HCT116 (cell line): ENCODE results near the gene KYAT1. TPM values are rescaled to one million over a fixed set of nuclear protein-coding genes. Genes with fewer than 3 reads are reported as not detected.

Experiments
- ATAC-seq: fragments of 200-7000 bp; cut with Tn5 transposase; 2 replicates; pipeline ENCODE4 v1.9.1; 2020; ENCODE audit warnings: mild to moderate bottlenecking, moderate library complexity
- BruUV-seq: library from RNA; stranded (reverse); fragments of 400-500 nt; replicated peaks from 2 replicates; lab custom pipeline; 2021; lab: Mats Ljungman, UMichigan
- CTCF ChIA-PET: fragments of 300-600 bp; sonication (Branson Sonifier 250); formaldehyde crosslinking; loops from one replicate; lab custom pipeline; 2021; ENCODE audit warnings: antibody characterized with exemption; lab: Charles Lee
- POLR2A ChIA-PET: fragments of 300-600, 350-600 bp; sonication (Branson Sonifier 250); formaldehyde crosslinking; loops from one replicate; lab custom pipeline; 2021; ENCODE audit warnings: antibody characterized with exemption; lab: Charles Lee
- RAD21 ChIA-PET, 2 experiments: fragments of 300-600 bp; sonication (Branson Sonifier 250); formaldehyde crosslinking; loops; one replicate each; lab custom pipeline; 2023; ENCODE audit warnings: low total read pairs in 2 of 2; ENCODE audit not compliant: uncharacterized antibody in 2 of 2, unreplicated experiment in 2 of 2, low non-redundant PET in 1 of 2; lab: Charles Lee
- DNase-seq: peaks from one replicate; pipeline ENCODE4 v3.0.0-alpha.2; 2010; ENCODE audit warnings: low read depth, low spot score
- H2AFZ ChIP-seq: fragments of 200-600 bp; shearing (Covaris generic), sonication (generic); 2 replicates; pipeline ENCODE4 v1.6.1; 2017; ENCODE audit warnings: low read depth, mixed run types, mixed read lengths, antibody characterized with exemption, low read length; ENCODE audit not compliant: poor library complexity, severe bottlenecking
- H3K27ac ChIP-seq: 2 replicates; pipeline ENCODE4 v1.5.1; 2012; ENCODE audit warnings: low read depth, low read length
- H3K27me3 ChIP-seq: fragments of 200-600 bp; sonication (generic); 2 replicates; pipeline ENCODE4 v1.6.1; 2016; ENCODE audit warnings: mixed run types, low read length, mixed read lengths; ENCODE audit not compliant: insufficient read depth
- H3K36me3 ChIP-seq, 2 experiments: fragments of 200-500 bp in 1 of 2; fragments of 200-600 bp in 1 of 2; sonication (Bioruptor generic) in 1 of 2; sonication (generic) in 1 of 2; 2 replicates each; pipeline versions ENCODE4 v1.5.1 to v1.6.1; 2014 to 2016; ENCODE audit warnings: low read length in 2 of 2, inconsistent platforms in 1 of 2, mixed read lengths in 1 of 2, mixed run types in 1 of 2; ENCODE audit not compliant: insufficient read depth in 2 of 2, control insufficient read depth in 1 of 2
- H3K4me1 ChIP-seq, 2 experiments: fragments of 200-600 bp in 1 of 2; sonication (generic) in 1 of 2; 2 replicates each; pipeline versions ENCODE4 v1.5.1 to v1.6.1; 2012 to 2017; ENCODE audit warnings: low read length in 2 of 2, inconsistent platforms in 1 of 2, mild to moderate bottlenecking in 1 of 2, mixed read lengths in 1 of 2, mixed run types in 1 of 2, moderate library complexity in 1 of 2; ENCODE audit not compliant: insufficient read depth in 2 of 2, control insufficient read depth in 1 of 2
- H3K4me2 ChIP-seq: fragments of 200-600 bp; sonication (generic); 2 replicates; pipeline ENCODE4 v1.6.1; 2017; ENCODE audit warnings: mixed run types, low read length, mixed read lengths
- H3K4me3 ChIP-seq, 2 experiments: fragments of 200-600 bp in 1 of 2; sonication (generic) in 1 of 2; replicated peaks in 1 of 2; 2 replicates each; pipeline ENCODE4 v1.5.1; 2011 to 2016; ENCODE audit warnings: low read length in 2 of 2, control low read depth in 1 of 2, low read depth in 1 of 2, mild to moderate bottlenecking in 1 of 2, mixed read lengths in 1 of 2, mixed run types in 1 of 2
- H3K79me2 ChIP-seq: fragments of 200-600 bp; sonication (generic); 2 replicates; pipeline ENCODE4 v1.6.1; 2017; ENCODE audit warnings: mild to moderate bottlenecking, mixed run types, low read length, moderate library complexity, mixed read lengths; ENCODE audit not compliant: insufficient read depth
- H3K9ac ChIP-seq: fragments of 200-600 bp; sonication (generic); 2 replicates; pipeline ENCODE4 v1.6.1; 2016; ENCODE audit warnings: low read length, mixed read lengths
- H3K9me2 ChIP-seq: fragments of 200-600 bp; sonication (generic), shearing (Covaris generic); 2 replicates; pipeline ENCODE4 v1.6.1; 2017; ENCODE audit warnings: mixed run types, mild to moderate bottlenecking, moderate library complexity; ENCODE audit not compliant: insufficient read depth
- H3K9me3 ChIP-seq, 2 experiments: fragments of 200-500 bp in 1 of 2; fragments of 200-600 bp in 1 of 2; sonication (Bioruptor generic) in 1 of 2; sonication (generic) in 1 of 2; 2 replicates each; pipeline ENCODE4 v1.6.1; 2014 to 2017; ENCODE audit warnings: low read length in 2 of 2, mixed read lengths in 2 of 2, inconsistent platforms in 1 of 2, low read depth in 1 of 2, mild to moderate bottlenecking in 1 of 2, mixed run types in 1 of 2, moderate library complexity in 1 of 2; ENCODE audit not compliant: control insufficient read depth in 1 of 2, insufficient read depth in 1 of 2
- H4K20me1 ChIP-seq: fragments of 200-600 bp; sonication (generic), shearing (Covaris generic); 2 replicates; pipeline ENCODE4 v1.6.1; 2017; ENCODE audit warnings: mixed run types, mild to moderate bottlenecking, moderate library complexity; ENCODE audit not compliant: insufficient read depth
- EGR1 ChIP-seq: IDR thresholded peaks from 2 replicates; pipeline ENCODE4 v1.6.1; 2012; ENCODE audit warnings: low read depth
- ELF1 ChIP-seq: IDR thresholded peaks from 2 replicates; pipeline ENCODE4 v1.6.1; 2012; ENCODE audit warnings: low read depth, borderline replicate concordance
- EZH2 ChIP-seq: fragments of 200-600 bp; sonication (generic); IDR thresholded peaks from 2 replicates; pipeline ENCODE4 v1.6.1; 2017; ENCODE audit warnings: antibody characterized with exemption, mixed run types
- EZH2phosphoT487 ChIP-seq: fragments of 200-600 bp; IDR thresholded peaks from 2 replicates; pipeline ENCODE4 v1.6.1; 2018; ENCODE audit warnings: antibody characterized with exemption, borderline replicate concordance
- FOSL1 ChIP-seq: IDR thresholded peaks from 2 replicates; pipeline ENCODE4 v1.6.1; 2012; ENCODE audit warnings: low read depth
- JUND ChIP-seq: IDR thresholded peaks from 2 replicates; pipeline ENCODE4 v1.6.1; 2012
- POLR2A ChIP-seq: IDR thresholded peaks from 2 replicates; pipeline ENCODE4 v1.7.0; 2011; ENCODE audit warnings: borderline replicate concordance; ENCODE audit not compliant: insufficient read depth, insufficient read length; ENCODE audit errors: extremely low read depth
- POLR2AphosphoS5 ChIP-seq: IDR thresholded peaks from 2 replicates; pipeline ENCODE4 v1.6.1; 2011; ENCODE audit warnings: mild to moderate bottlenecking, low read depth, low read length, moderate library complexity
- RAD21 ChIP-seq: IDR thresholded peaks from 2 replicates; pipeline ENCODE4 v1.6.1; 2012; ENCODE audit warnings: low read depth, mild to moderate bottlenecking
- SIN3A ChIP-seq: IDR thresholded peaks from 2 replicates; pipeline ENCODE4 v1.6.1; 2012; ENCODE audit warnings: low read depth
- SP1 ChIP-seq: IDR thresholded peaks from 2 replicates; pipeline ENCODE4 v1.6.1; 2012; ENCODE audit warnings: low read depth
- SRF ChIP-seq: IDR thresholded peaks from 2 replicates; pipeline ENCODE4 v1.6.1; 2012; ENCODE audit warnings: low read depth
- TCF7L2 ChIP-seq: IDR thresholded peaks from 2 replicates; pipeline ENCODE4 v1.7.0; 2011; ENCODE audit warnings: borderline replicate concordance, inconsistent platforms; ENCODE audit not compliant: insufficient read depth, insufficient read length; ENCODE audit errors: extremely low read depth
- YY1 ChIP-seq: IDR thresholded peaks from 2 replicates; pipeline ENCODE4 v1.6.1; 2011; ENCODE audit warnings: low read length, low read depth, moderate library complexity, mild to moderate bottlenecking; ENCODE audit not compliant: insufficient replicate concordance; ENCODE audit errors: extremely low read depth
- ZFX ChIP-seq: fragments of 450-650 bp; IDR thresholded peaks from 2 replicates; pipeline ENCODE4 v1.6.1; 2017
- ZNF274 ChIP-seq: fragments of 200-500 bp; sonication (Bioruptor generic); IDR thresholded peaks from 2 replicates; pipeline ENCODE4 v1.6.1; 2014; ENCODE audit warnings: mild to moderate bottlenecking, low read depth, low read length, inconsistent platforms
- intact Hi-C: fragments of 100-400 bp; cut with micrococcal nuclease; formaldehyde crosslinking; loops from 2 replicates; pipeline ENCODE4 v1.10.0; 2022
- total RNA-seq: library from RNA; stranded (reverse); gene quantifications from one replicate; pipeline ENCODE4 v1.2.1, GENCODE V29; 2021; ENCODE audit not compliant: unreplicated experiment
- TF ChIP-seq, protein P1 (sequence below): IDR thresholded peaks from 2 replicates; pipeline ENCODE4 v1.6.1; 2011; ENCODE audit warnings: mild to moderate bottlenecking, low read length, moderate library complexity; ENCODE audit not compliant: insufficient replicate concordance; ENCODE audit errors: extremely low read depth
- TF ChIP-seq, protein P2 (sequence below): IDR thresholded peaks from 2 replicates; pipeline ENCODE4 v1.6.1; 2012; ENCODE audit warnings: low read depth
- TF ChIP-seq, protein P3 (sequence below): IDR thresholded peaks from 2 replicates; pipeline ENCODE4 v1.6.1; 2012

The KYAT1 gene
- total RNA-seq, 1 experiment from 2014 or later = 10.1 TPM

DNA sequence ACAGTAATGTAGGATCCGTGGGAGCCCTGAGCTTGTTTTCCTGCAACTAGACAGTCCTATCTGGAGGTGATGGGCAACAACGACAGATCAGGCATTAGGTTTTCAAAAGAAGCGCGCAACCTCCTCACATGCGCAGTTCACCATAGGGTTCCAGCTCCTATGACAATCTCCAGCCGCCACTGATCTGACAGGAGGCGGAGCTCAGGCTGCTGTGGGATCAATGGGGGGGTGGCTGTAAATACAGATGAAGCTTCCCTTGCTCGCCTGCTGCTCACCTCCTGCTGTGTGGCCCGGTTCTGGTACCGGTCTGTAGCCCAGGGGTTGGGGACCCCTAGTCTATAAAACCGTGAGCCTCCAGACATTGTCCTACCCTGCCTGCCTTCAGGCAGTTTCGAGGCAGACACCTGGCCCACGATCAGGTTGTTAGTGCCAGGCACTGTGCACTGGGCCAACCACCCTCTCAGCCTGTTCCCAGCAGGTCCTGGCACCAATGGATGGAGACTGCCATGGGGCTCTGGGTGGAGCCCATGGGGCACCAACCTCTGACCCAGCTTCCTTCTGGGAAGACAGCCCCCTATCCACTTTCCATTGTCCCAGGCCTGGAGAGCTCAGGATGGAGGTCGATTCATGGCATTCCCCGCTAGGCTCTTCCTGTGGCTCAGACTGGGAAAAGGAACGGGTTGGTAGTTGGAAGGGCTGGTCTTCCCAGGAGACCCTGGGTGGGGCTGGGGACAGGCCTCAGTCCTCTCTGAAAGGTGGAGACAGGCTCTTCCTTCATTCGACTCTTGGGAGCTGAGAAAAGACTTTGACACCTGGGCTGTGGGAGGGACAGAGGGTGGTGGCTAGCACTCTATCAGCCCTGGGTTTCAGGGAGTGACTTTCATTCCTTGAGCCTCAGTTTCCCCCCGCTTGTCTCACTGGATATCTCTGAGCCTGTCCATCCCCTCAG lies 61.8 kb downstream of the KYAT1 start:
- POLR2A ChIA-PET = interaction anchor here (0.5 to 1.4 kb wide), 2 partner anchors 10 to 182 kb away, joined by 3 to 7 read pairs; partner anchors contain the start of gene SPOUT1
- H3K27me3 ChIP-seq = no peaks in the 10 kb centered on the region
- BruUV-seq = TSS peak; percentile 65

More for the DNA sequence above, 61.8 kb downstream of the KYAT1 start:
- ATAC-seq = no peak
- H3K4me3 ChIP-seq = peak overlapping the region; percentile 54 to 71
- no peak overlapping the region for H2AFZ ChIP-seq
- RAD21 ChIA-PET = interaction anchor here in 1 of 2 experiments (0.6 to 1.5 kb wide), 2 partner anchors 87 to 149 kb away, joined by 3 to 7 read pairs; no protein-coding TSS in a partner anchor
- TF ChIP-seq SP1 = no peak
- TF ChIP-seq, protein P1, sequence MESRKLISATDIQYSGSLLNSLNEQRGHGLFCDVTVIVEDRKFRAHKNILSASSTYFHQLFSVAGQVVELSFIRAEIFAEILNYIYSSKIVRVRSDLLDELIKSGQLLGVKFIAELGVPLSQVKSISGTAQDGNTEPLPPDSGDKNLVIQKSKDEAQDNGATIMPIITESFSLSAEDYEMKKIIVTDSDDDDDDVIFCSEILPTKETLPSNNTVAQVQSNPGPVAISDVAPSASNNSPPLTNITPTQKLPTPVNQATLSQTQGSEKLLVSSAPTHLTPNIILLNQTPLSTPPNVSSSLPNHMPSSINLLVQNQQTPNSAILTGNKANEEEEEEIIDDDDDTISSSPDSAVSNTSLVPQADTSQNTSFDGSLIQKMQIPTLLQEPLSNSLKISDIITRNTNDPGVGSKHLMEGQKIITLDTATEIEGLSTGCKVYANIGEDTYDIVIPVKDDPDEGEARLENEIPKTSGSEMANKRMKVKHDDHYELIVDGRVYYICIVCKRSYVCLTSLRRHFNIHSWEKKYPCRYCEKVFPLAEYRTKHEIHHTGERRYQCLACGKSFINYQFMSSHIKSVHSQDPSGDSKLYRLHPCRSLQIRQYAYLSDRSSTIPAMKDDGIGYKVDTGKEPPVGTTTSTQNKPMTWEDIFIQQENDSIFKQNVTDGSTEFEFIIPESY = no peak
- no peak for TF ChIP-seq ZFX
- TF ChIP-seq, protein P2, sequence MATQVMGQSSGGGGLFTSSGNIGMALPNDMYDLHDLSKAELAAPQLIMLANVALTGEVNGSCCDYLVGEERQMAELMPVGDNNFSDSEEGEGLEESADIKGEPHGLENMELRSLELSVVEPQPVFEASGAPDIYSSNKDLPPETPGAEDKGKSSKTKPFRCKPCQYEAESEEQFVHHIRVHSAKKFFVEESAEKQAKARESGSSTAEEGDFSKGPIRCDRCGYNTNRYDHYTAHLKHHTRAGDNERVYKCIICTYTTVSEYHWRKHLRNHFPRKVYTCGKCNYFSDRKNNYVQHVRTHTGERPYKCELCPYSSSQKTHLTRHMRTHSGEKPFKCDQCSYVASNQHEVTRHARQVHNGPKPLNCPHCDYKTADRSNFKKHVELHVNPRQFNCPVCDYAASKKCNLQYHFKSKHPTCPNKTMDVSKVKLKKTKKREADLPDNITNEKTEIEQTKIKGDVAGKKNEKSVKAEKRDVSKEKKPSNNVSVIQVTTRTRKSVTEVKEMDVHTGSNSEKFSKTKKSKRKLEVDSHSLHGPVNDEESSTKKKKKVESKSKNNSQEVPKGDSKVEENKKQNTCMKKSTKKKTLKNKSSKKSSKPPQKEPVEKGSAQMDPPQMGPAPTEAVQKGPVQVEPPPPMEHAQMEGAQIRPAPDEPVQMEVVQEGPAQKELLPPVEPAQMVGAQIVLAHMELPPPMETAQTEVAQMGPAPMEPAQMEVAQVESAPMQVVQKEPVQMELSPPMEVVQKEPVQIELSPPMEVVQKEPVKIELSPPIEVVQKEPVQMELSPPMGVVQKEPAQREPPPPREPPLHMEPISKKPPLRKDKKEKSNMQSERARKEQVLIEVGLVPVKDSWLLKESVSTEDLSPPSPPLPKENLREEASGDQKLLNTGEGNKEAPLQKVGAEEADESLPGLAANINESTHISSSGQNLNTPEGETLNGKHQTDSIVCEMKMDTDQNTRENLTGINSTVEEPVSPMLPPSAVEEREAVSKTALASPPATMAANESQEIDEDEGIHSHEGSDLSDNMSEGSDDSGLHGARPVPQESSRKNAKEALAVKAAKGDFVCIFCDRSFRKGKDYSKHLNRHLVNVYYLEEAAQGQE = no peak
- no peak for TF ChIP-seq SIN3A
- no peak for TF ChIP-seq RAD21
- TF ChIP-seq POLR2A = no peak
- TF ChIP-seq YY1 = no peak
- TF ChIP-seq, protein P3, sequence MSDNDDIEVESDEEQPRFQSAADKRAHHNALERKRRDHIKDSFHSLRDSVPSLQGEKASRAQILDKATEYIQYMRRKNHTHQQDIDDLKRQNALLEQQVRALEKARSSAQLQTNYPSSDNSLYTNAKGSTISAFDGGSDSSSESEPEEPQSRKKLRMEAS = no peak
- TF ChIP-seq ELF1 = no peak
- no peak for TF ChIP-seq EGR1
- TF ChIP-seq POLR2AphosphoS5 = no peak
- no peak for TF ChIP-seq FOSL1
- TF ChIP-seq EZH2phosphoT487 = no peak
- no peak for TF ChIP-seq TCF7L2
- no peak for TF ChIP-seq SRF
- TF ChIP-seq JUND = no peak
- no peak for TF ChIP-seq EZH2
- no peak for TF ChIP-seq ZNF274
- H3K79me2 ChIP-seq = no peaks in the 10 kb centered on the region
- H3K27ac ChIP-seq = peak overlapping the region; percentile 85; the same call in 1 of the 2 replicates
- H3K9me3 ChIP-seq = no peaks in the 10 kb centered on the region
- CTCF ChIA-PET = interaction anchor here (1.1 to 1.5 kb wide), 2 partner anchors 10 to 153 kb away, joined by 3 read pairs; partner anchors contain the start of gene SPOUT1
- intact Hi-C loops = no loop called here
- H3K4me2 ChIP-seq = peak overlapping the region; percentile 97
- H3K9me2 ChIP-seq = no peaks in the 10 kb centered on the region
- H3K4me1 ChIP-seq = peaks cover 12 to 23% of the 10 kb centered on the region in 2 experiments; a peak in 3 of 4 replicates
- H4K20me1 ChIP-seq = no peaks in the 10 kb centered on the region
- H3K9ac ChIP-seq = no peak overlapping the region
- DNase-seq = no peak
- peaks cover 13 to 14% of the 10 kb centered on the region in 2 experiments; a peak in 3 of 4 replicates for H3K36me3 ChIP-seq
